Lower lobe of right lung (tissue), 2 donors: ENCODE data around the gene PPP6C. TPM values are rescaled to one million over a fixed set of nuclear protein-coding genes. Genes with fewer than 3 reads are reported as not detected.

Experiments
- ATAC-seq, 2 donors: fragments of 200-7000 bp; cut with Tn5 transposase; one replicate each; pipeline ENCODE4 v1.9.1; 2020 to 2022; ENCODE audit warnings: mild to moderate bottlenecking in 2 of 2, moderate library complexity in 2 of 2
- DNase-seq: peaks from one replicate; pipeline ENCODE4 v3.0.0-alpha.2; 2020
- H3K27ac ChIP-seq: fragments of 200-600 bp; one replicate; pipeline ENCODE4 v1.8.0; 2022
- H3K27me3 ChIP-seq: fragments of 200-600 bp; one replicate; pipeline ENCODE4 v1.8.0; 2022; ENCODE audit warnings: low read depth
- H3K36me3 ChIP-seq: fragments of 200-600 bp; one replicate; pipeline ENCODE4 v1.8.0; 2022; ENCODE audit warnings: mild to moderate bottlenecking
- H3K4me1 ChIP-seq: fragments of 200-600 bp; one replicate; pipeline ENCODE4 v1.8.0; 2022
- H3K4me3 ChIP-seq: fragments of 200-600 bp; one replicate; pipeline ENCODE4 v1.8.0; 2022; ENCODE audit warnings: mild to moderate bottlenecking
- H3K9me3 ChIP-seq: fragments of 200-600 bp; one replicate; pipeline ENCODE4 v1.8.0; 2022
- intact Hi-C: fragments of 100-400 bp; cut with DNase I; formaldehyde crosslinking; loops from one replicate; pipeline ENCODE4 v1.11.0; 2022
- total RNA-seq: library from RNA; stranded (reverse); fragmentation: NEBNext Ultra II Directional; extraction: Animal tissue kit (Norgen Biotek cat#: 25700); gene quantifications from one replicate; pipeline ENCODE4 v1.2.1, GENCODE V29; 2021
- TF ChIP-seq, protein P1 (sequence below): fragments of 200-600 bp; IDR thresholded peaks from one replicate; pipeline ENCODE4 v1.8.0; 2022; ENCODE audit warnings: antibody characterized with exemption, mild to moderate bottlenecking
- donor health status: DM: no; HTN: yes; CAD: no; lungs with severe emphysema.

The PPP6C gene
- total RNA-seq, 1 donor from 2014 or later, result 44.7 TPM

DNA sequence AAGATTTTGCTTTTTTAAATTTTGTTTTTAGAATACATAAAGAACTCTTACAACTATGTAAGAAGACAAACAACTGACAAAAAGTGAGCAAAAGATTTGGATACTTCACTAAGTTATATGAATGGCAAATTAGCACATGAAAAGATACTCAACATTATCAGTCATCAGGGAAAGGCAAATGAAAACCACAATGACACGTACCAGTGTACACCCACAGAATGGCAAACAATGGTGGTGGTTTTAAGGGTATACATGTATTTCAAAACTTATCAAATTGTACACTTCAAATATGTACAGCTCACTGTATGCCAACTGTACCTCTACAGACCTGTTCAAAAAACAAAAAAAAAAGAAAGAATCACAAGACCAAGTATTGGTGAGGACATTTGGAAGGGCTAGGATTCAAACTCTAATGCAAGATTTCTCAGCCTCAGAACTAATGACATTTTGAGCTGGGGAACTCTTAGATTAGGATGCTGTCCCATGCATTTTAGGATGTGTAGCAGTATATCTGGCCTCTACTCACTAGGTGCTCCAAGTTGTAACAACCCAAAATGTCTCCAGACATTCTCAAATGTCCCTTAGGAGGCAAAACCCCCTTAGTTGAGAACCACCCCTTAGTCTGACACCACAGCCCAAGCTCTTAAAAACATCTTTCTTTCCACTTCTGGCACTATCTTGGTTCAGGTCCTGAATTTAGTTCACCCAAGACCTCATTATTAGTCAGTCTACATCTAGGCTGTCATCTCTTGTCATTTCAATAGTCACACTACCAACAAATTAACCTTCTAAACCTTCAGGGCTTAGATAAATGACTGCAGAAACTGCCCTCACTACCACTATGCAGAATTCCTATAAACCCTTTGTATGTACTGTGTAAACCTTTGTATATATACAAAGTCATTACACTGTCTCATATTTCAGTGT lies 55.9 kb downstream of the PPP6C start:
- Histone ChIP-seq H3K27me3 (no peaks in the 10 kb centered on the region), H3K4me1 (no peaks in the 10 kb centered on the region), H3K27ac (no peak overlapping the region), H3K9me3 (no peaks in the 10 kb centered on the region), H3K4me3 (no peak overlapping the region), H3K36me3 (no peaks in the 10 kb centered on the region)
- no peak for ATAC-seq
- intact Hi-C loops, result no loop called here
- TF ChIP-seq, protein P1, sequence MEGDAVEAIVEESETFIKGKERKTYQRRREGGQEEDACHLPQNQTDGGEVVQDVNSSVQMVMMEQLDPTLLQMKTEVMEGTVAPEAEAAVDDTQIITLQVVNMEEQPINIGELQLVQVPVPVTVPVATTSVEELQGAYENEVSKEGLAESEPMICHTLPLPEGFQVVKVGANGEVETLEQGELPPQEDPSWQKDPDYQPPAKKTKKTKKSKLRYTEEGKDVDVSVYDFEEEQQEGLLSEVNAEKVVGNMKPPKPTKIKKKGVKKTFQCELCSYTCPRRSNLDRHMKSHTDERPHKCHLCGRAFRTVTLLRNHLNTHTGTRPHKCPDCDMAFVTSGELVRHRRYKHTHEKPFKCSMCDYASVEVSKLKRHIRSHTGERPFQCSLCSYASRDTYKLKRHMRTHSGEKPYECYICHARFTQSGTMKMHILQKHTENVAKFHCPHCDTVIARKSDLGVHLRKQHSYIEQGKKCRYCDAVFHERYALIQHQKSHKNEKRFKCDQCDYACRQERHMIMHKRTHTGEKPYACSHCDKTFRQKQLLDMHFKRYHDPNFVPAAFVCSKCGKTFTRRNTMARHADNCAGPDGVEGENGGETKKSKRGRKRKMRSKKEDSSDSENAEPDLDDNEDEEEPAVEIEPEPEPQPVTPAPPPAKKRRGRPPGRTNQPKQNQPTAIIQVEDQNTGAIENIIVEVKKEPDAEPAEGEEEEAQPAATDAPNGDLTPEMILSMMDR, result no peak
- DNase-seq, result no peak

DNA sequence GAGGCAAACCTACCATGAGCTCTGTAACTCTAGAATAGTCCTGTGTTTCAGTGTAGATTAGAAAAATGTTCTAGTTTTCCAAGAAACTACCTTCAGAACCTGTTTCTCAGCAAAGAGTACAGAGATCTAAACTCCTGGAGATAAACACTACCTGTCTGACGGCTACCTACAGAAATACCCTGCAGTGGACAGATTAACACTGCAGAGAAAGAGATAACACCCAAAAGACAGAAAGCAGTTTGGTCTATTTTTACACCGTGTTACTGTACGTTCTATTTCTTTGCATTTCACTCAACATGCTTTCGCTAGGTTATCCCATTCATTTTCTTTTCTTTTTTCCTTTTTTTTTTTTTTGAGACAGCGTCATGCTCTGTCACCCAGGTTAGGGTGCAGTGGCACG lies 57.8 kb downstream of the PPP6C start:
- intact Hi-C loops, result no loop called here
- no peak overlapping the region for H3K27ac ChIP-seq
- ATAC-seq, result peak in 1 of 2 donors; percentile 24
- no peaks in the 10 kb centered on the region for H3K36me3 ChIP-seq
- H3K4me1 ChIP-seq, result no peaks in the 10 kb centered on the region
- DNase-seq, result no peak
- TF ChIP-seq, protein P1, result no peak
- H3K9me3 ChIP-seq, result no peaks in the 10 kb centered on the region
- H3K4me3 ChIP-seq, result no peak overlapping the region
- no peaks in the 10 kb centered on the region for H3K27me3 ChIP-seq

DNA sequence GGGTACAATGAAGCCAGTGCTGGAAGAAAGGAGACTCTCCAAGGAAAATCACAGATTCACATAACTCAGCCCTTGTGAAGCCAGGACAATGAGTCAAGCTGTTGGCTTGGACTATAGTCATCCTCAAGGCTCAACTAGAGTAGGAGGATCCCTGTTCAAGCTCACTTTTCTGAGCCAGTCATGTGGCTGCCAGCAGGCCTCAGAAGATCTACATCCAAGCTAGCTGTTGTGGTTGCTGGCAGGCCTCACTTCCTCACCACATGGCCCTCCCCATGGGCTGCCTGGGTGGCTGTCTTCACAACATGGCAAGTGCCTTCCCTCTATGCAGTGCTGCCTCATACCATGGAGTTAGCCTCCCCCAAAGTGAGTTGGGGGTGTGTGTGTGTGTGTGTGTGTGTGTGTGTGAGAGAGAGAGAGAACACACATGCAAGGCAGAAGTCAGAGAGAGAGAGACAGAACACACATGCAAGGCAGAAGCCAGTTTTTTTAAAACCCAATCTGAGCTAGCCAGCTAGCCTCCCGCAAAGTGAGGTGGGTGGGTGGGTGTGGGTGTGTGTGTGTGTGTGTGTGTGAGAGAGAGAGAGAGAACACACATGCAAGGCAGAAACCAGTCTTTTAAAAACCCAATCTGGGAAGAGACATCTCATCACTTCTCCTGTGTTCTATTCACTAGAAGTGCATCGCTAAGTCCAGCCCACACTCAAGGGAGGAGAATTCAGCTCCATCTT lies 63.4 kb downstream of the PPP6C start:
- H3K27ac ChIP-seq, result peak overlapping the region; percentile 56

DNA sequence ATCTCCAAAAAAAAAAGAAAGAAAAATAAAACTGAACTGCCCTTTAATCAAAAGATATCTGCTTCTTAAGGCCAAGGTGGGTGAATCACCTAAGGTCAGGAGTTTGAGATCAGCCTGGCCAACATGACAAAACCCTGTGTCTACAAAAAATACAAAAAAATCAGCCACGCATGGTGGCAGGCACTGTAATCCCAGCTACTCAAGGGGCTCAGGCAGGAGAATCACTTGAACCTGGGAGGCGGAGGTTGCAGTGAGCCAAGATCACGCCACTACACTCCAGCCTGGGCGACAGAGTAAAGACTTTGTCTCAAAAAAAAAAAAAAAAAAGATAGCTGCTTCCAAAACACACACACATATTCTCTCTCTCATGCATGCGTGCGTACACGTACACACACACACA lies 64.1 kb downstream of the PPP6C start:
- peak; percentile 52 to 55 for ATAC-seq
- DNase-seq, result no peak
- TF ChIP-seq, protein P1, result no peak

More for the DNA sequence above, 63.4 kb downstream of the PPP6C start:
- DNase-seq (peak; percentile 77), ATAC-seq (peak; percentile 87 to 95)
- Histone ChIP-seq H3K36me3 (no peaks in the 10 kb centered on the region), H3K4me1 (peaks cover 4% of the 10 kb centered on the region), H3K9me3 (no peaks in the 10 kb centered on the region), H3K4me3 (no peak overlapping the region), H3K27me3 (no peaks in the 10 kb centered on the region)
- intact Hi-C loops, result no loop called here
- TF ChIP-seq, protein P1, result no peak

DNA sequence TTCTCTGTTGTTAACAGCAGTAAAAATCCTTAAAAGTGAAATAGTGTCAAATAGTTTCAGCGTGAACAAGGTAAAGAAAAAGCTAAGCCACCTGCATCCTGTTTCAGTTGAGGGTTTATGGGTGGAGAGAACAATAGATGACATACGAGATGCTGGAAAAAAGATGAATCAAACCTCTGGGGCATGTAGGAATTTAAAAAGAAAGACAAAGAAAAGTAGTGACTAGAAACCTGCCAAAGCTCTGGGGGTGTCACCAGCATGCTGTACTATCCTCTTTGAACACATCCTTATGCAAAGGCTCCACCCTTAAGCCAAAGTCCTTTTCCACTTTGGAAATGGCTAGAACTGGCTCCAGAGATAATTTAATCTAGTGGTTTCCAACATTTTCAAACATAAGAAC lies 68.5 kb downstream of the PPP6C start:
- H3K27me3 ChIP-seq, result no peaks in the 10 kb centered on the region
- H3K27ac ChIP-seq, result no peak overlapping the region
- intact Hi-C loops, result no loop called here
- ATAC-seq, result no peak
- H3K9me3 ChIP-seq, result no peaks in the 10 kb centered on the region
- DNase-seq, result no peak
- H3K36me3 ChIP-seq, result no peaks in the 10 kb centered on the region
- H3K4me3 ChIP-seq, result no peak overlapping the region
- peaks cover 4% of the 10 kb centered on the region for H3K4me1 ChIP-seq
- TF ChIP-seq, protein P1, result no peak

More for the DNA sequence above, 64.1 kb downstream of the PPP6C start:
- H3K9me3 ChIP-seq, result no peaks in the 10 kb centered on the region
- H3K27ac ChIP-seq, result no peak overlapping the region
- no peak overlapping the region for H3K4me3 ChIP-seq
- no peaks in the 10 kb centered on the region for H3K36me3 ChIP-seq
- no peaks in the 10 kb centered on the region for H3K27me3 ChIP-seq
- intact Hi-C loops, result no loop called here
- peaks cover 4% of the 10 kb centered on the region for H3K4me1 ChIP-seq
